IPS DF 6.9 (cell line): Measurements from ENCODE around the gene IER5L.

Source experiments
- DNase-seq: peaks from one replicate; pipeline ENCODE4 v3.0.0-alpha.2; 2013; ENCODE audit warnings: low read depth, low spot score
- H3K27ac ChIP-seq: one replicate; pipeline ENCODE4 v1.5.1; 2013; ENCODE audit warnings: low read length, control low read depth
- H3K27me3 ChIP-seq: 2 replicates; pipeline ENCODE4 v1.6.1; 2013; ENCODE audit warnings: mild to moderate bottlenecking, low read length; ENCODE audit not compliant: control insufficient read depth, insufficient read depth
- H3K36me3 ChIP-seq: 2 replicates; pipeline ENCODE4 v1.6.1; 2013; ENCODE audit warnings: low read length; ENCODE audit not compliant: control insufficient read depth, insufficient read depth
- H3K4me1 ChIP-seq: 2 replicates; pipeline ENCODE4 v1.6.1; 2013; ENCODE audit warnings: low read length; ENCODE audit not compliant: control insufficient read depth, insufficient read depth
- H3K4me3 ChIP-seq: 2 replicates; pipeline ENCODE4 v1.5.1; 2013; ENCODE audit warnings: mild to moderate bottlenecking, low read length
- H3K9me3 ChIP-seq: 2 replicates; pipeline ENCODE4 v1.6.1; 2013; ENCODE audit warnings: low read length, inconsistent platforms; ENCODE audit not compliant: control insufficient read depth, insufficient read depth
- WGBS: extraction: QIAGEN DNeasy Blood & Tissue Kit; methylation state at CpG from one replicate; pipeline ENCODE4 v1.1.7; 2013; ENCODE audit warnings: mixed read lengths, missing lambda C conversion rate; ENCODE audit not compliant: insufficient read length, insufficient coverage; 5-methylcytosine and 5-hydroxymethylcytosine counted together

Gene IER5L

DNA sequence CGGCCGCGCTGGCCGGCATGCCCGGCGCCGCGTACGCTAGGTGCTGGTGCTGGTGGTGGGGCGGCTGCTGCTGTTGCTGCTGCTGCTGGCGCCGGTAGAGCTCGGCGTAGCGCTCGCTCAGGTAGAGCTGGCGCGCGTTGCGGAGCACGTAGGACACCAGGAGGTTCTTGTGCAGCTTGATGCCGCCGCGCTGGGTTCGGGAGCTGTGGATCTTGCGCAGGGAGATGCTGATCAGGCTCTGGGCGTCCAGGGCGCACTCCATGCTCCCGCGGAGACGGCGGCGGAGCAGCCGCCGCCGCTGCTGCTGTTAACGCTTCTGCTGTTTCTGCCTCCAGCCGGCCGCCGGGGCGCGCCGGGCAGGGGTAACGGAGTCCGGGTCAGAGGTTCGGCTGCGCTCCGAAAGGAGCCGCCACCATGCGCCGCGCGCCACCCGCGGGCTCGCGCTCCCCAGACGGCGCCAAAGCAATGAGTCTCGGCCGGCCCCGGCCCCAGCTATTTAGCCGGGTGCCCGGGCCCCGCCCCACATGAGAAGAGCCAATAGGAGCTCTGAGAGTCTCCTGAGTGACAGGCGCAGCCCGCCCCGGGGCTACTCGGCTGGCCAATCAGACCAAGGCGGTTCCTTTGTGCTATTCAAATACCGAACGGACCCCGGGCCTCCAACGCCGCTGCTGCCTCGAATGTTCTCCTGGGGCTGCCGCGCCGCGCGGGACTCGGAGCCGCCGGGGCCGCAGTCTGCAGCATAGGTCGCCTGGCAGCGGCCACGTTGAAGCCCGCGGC, at the start of gene IER5L:
TSS of gene IER5L (minus strand) at position 471 of the 777 bp plus-strand sequence. CDS start at position 262, 209 bp downstream.
- Histone ChIP-seq H3K4me1 (peaks cover 3% of the 10 kb centered on the region; the same call in 1 of the 2 replicates), H3K4me3 (peak within 1 kb of the TSS; percentile 40; the same call in 1 of the 2 replicates), H3K27me3 (peaks cover 53% of the 10 kb centered on the region), H3K36me3 (no peaks in the 10 kb centered on the region), H3K27ac (no peak within 1 kb of the TSS), H3K9me3 (no peaks in the 10 kb centered on the region)
- no CpG with 5 or more reads among the region's 90 CpGs for WGBS
- no peak for DNase-seq

DNA sequence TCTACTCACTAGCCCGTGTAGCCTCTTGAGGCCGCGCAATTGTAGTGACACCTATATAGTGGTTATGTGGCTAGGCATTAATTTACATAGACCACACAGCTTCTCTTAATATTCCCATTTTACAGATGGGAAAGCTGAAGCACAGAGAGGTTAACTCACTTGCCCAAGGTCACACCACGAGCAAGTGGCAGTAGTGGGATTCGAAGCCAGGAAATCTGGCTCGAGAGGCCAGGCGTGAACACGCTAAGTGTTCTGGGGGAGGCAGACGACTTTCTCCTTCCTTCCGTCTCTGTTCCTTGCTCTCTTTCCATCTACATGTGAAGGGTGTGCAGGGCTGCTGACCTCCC, 49.8 kb upstream of the IER5L start:
- no peak for DNase-seq
- no CpG with 5 or more reads among the region's 10 CpGs for WGBS
- Histone ChIP-seq H3K4me1 (peaks cover 4% of the 10 kb centered on the region; the same call in 1 of the 2 replicates), H3K27ac (no peak overlapping the region), H3K9me3 (no peaks in the 10 kb centered on the region), H3K27me3 (no peaks in the 10 kb centered on the region), H3K4me3 (no peak overlapping the region), H3K36me3 (no peaks in the 10 kb centered on the region)

DNA sequence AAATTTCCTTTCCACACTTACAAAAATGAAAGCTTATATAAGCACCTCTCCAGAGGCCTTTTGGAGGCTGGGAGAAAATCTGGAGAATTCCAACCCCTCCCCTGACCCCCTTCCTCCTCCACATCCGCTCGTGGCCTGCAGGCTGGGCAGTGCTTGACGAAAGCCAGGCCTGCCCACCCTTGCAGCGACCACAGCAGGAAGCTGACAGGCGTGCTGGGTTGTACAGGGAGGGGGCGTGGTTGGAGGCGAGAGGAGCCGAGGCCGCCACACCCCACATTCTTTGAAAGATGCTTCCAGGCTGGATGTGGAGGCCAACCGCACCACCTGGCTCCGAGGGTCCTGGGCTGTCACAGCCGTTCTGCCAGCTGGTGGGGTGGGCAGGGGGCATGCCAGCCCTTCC, 47.8 kb upstream of the IER5L start:
- no peak for DNase-seq
- no CpG with 5 or more reads among the region's 12 CpGs for WGBS
- Histone ChIP-seq H3K36me3 (no peaks in the 10 kb centered on the region), H3K27me3 (no peaks in the 10 kb centered on the region), H3K4me3 (no peak overlapping the region), H3K9me3 (no peaks in the 10 kb centered on the region), H3K27ac (no peak overlapping the region), H3K4me1 (peaks cover 5% of the 10 kb centered on the region; the same call in 1 of the 2 replicates)

DNA sequence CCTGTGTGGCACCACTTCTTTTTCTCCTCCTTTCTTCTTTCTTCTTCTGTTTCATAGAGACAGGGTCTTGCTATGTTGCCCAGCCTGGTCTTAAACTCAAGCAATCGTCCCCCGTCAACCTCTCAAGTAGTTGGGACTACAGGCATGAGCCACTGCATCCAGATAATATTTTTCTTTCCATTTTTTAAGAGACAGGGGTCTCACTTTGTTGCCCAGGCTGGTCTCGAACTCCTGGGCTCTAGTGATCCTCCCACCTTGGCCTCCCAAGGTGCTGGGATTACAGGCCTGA, 47.4 kb upstream of the IER5L start:
- H3K27ac ChIP-seq, result no peak overlapping the region
- no peaks in the 10 kb centered on the region for H3K27me3 ChIP-seq
- no peak for DNase-seq
- H3K4me1 ChIP-seq, result peaks cover 5% of the 10 kb centered on the region; the same call in 1 of the 2 replicates
- H3K4me3 ChIP-seq, result no peak overlapping the region
- no peaks in the 10 kb centered on the region for H3K36me3 ChIP-seq
- no CpG with 5 or more reads among the region's 3 CpGs for WGBS
- H3K9me3 ChIP-seq, result no peaks in the 10 kb centered on the region

DNA sequence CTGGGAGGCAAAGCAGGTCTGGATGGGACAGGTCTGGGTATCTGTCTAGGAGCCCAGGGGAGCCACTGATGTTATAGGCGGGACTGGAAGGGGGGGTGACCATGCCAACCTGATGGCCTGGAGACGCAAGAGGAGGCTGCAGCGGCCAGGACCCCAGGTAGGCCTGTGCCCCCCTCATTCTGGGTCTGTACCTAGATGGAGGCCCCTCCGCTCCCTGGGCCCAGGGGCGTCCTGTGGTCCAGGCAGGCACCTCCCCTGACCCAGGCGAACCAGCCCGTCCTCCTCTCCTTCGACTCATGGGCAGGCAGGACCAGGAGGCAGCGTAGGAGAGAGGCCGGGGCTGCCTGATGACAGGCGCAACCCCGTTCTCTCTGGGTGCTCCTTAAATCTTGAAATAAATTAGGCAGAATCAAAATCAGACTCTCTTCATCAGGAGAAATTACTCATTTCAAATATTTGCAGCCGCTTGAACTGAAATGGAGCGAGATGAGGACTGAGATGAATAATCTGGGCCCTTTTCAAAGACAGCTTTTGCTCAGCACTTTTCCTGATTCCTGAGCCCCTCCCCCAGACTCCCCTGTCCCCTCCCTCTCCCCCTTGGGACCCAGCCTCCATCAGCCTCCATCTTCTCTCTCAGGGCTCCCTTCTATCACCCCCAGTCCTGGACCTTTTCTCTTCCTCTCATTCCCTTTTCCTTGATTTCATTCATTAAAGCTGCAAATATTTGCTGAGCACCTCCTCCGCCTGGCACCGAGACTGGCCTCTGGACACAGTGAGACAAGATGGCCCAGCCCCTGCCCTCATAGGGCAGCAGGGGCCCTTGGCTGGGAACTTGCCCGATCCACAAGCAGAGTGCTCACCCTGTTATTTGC, 46.8 kb upstream of the IER5L start:
- no CpG with 5 or more reads among the region's 17 CpGs for WGBS
- H3K27ac ChIP-seq, result no peak overlapping the region

DNA sequence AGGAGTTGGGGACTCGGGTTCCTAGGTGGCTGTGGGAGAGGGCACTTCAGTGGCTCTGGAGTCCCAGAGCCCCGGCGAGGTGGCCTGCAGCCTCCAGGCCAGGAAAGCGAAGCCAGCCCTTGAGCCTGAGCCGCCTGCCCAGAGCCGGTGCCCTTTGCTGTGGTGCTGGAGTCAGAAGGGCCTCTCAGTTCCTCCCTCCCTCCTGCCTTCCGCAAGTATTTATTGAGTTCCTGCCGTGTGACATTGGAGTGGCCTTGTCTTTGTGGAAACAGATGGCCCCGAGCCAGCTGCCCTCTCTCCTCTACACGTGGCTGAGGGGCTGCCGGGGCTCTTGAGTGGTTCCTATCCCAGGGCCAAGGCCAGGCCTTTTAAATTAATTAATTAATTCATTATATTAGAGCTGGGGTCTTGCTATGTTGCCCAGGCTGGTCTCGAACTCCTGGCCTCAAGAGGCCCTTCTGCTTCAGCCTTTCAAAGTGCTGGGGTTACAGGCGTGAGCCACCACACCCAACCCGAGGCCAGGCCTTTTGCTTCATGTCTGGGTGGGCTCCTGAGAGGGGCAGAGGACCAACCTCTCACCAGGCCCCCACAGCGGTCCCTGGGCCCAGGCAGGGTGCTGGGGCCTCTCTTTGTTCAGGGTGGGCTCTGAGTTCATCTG, 45.6 kb upstream of the IER5L start:
- WGBS, result no CpG with 5 or more reads among the region's 15 CpGs

More for the DNA sequence above, 46.8 kb upstream of the IER5L start:
- Histone ChIP-seq H3K36me3 (no peaks in the 10 kb centered on the region), H3K4me1 (peaks cover 5% of the 10 kb centered on the region; the same call in 1 of the 2 replicates), H3K4me3 (no peak overlapping the region), H3K27me3 (no peaks in the 10 kb centered on the region), H3K9me3 (no peaks in the 10 kb centered on the region)
- DNase-seq, result no peak

DNA sequence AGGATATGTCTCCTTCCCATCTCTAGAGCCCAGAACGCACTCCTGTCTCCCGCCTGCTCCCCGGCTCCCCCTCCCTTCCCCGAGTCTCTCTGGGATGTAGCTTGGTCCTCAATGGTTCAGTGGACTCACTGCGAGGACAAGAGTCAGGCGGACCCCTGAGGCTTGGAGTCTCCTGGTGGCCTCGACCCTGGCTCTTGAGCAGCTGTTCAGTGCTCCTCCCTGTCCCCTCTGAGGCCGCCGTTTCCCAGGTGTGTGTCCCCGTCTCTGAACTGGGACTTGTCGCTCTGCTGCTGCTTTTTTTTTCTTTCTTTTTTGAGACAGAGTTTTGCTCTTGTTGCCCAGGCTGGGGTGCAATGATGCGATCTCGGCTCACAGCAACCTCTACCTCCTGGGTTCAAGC, 44.8 kb upstream of the IER5L start:
- no peak for DNase-seq
- no peak overlapping the region for H3K4me3 ChIP-seq

More for the DNA sequence above, 45.6 kb upstream of the IER5L start:
- H3K27ac ChIP-seq, result no peak overlapping the region
- no peaks in the 10 kb centered on the region for H3K9me3 ChIP-seq
- H3K27me3 ChIP-seq, result no peaks in the 10 kb centered on the region
- no peak for DNase-seq
- peaks cover 5% of the 10 kb centered on the region; the same call in 1 of the 2 replicates for H3K4me1 ChIP-seq
- no peak overlapping the region for H3K4me3 ChIP-seq
- no peaks in the 10 kb centered on the region for H3K36me3 ChIP-seq

DNA sequence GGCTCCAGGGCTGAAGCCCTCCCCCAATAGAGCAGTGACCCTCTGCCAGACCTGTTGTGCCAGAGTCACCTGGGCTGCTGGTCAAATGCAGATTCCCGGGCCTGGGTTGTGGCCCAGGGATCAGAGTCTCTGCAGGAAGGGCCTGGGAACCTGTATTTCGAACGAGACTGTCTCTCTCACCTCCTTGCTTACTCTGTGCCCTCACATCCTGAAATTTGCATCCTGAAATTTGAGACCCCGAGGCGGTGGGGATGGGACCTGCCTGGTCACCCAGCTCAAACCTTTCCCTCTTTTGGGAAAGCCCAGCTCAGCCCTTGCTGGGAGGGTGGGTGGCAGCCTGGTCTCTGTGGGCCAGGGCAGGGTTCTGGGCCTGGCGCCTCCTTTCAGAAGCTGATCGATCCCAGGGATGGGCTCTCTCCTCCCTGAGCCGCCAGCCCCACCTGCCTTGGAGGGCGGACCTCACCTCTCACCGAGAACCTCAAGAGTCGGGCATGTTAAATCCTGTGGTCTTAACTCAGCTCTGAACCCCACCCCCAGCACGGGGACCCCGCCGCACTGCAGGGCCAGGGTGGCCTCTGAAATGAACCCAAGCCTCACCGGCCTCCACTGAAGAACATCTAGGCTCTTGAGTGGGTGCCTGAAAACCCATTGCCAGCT, 44.0 kb upstream of the IER5L start:
- Histone ChIP-seq H3K27me3 (no peaks in the 10 kb centered on the region), H3K9me3 (no peaks in the 10 kb centered on the region), H3K4me1 (peaks cover 5% of the 10 kb centered on the region; the same call in 1 of the 2 replicates), H3K36me3 (no peaks in the 10 kb centered on the region), H3K4me3 (no peak overlapping the region), H3K27ac (no peak overlapping the region)
- DNase-seq, result no peak
- WGBS, result no CpG with 5 or more reads among the region's 15 CpGs

More for the DNA sequence above, 44.8 kb upstream of the IER5L start:
- no peaks in the 10 kb centered on the region for H3K36me3 ChIP-seq
- peaks cover 5% of the 10 kb centered on the region; the same call in 1 of the 2 replicates for H3K4me1 ChIP-seq
- H3K27ac ChIP-seq, result no peak overlapping the region
- WGBS, result no CpG with 5 or more reads among the region's 13 CpGs
- no peaks in the 10 kb centered on the region for H3K27me3 ChIP-seq
- no peaks in the 10 kb centered on the region for H3K9me3 ChIP-seq

DNA sequence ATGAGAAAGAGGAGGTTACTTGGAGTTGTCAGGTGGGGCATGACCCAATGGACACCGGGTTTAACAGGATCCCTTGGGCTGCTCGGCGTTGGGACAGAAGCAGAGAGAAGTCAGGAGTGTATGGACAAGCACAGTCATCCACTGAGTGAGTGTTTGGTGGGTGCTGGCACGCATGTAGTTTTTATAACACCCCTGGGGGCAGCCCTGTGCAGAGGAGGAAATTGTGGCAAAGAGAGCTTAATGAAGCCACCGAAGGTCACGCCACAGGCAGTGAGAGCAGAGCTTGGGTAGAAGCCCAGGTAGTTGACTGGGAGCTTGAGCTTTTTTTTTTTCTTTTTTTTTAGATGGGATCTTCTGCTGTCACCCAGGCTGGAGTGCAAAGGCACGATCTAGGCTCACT, 43.2 kb upstream of the IER5L start:
- WGBS, result no CpG with 5 or more reads among the region's 7 CpGs
- peaks cover 5% of the 10 kb centered on the region; the same call in 1 of the 2 replicates for H3K4me1 ChIP-seq
- no peaks in the 10 kb centered on the region for H3K36me3 ChIP-seq
- H3K9me3 ChIP-seq, result no peaks in the 10 kb centered on the region
- DNase-seq, result no peak
- no peaks in the 10 kb centered on the region for H3K27me3 ChIP-seq
- no peak overlapping the region for H3K27ac ChIP-seq
- no peak overlapping the region for H3K4me3 ChIP-seq

DNA sequence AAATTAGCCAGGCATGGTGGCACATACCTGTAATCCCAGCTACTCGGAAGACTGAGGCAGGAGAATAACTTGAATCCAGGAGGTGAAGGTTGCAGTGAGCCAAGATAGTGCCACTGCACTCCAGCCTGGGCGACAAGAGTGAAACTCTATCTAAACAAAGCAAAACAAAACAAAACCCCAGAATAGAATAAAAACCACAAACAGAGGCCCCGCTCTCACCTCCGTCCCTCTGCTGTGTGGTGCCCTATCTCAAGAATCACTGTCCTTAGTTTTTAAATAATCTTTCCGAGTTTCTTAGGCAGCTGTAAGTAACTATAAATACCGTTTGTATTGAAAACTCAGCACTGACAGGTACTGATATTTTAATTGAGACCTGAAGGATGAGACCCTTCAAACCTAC, 42.7 kb upstream of the IER5L start:
- H3K4me3 ChIP-seq, result no peak overlapping the region
- no CpG with 5 or more reads among the region's 6 CpGs for whole genome bisulfite sequencing
- no peak overlapping the region for H3K27ac ChIP-seq
- no peaks in the 10 kb centered on the region for H3K27me3 ChIP-seq
- DNase-seq, result no peak
- no peaks in the 10 kb centered on the region for H3K9me3 ChIP-seq
- peaks cover 5% of the 10 kb centered on the region; the same call in 1 of the 2 replicates for H3K4me1 ChIP-seq
- H3K36me3 ChIP-seq, result no peaks in the 10 kb centered on the region
